Activated CD4-positive, alpha-beta memory T cell treated with anti-CD3 and anti-CD28 coated beads for 36 hours (primary cell): ENCODE results near the gene TNNC1. TPM values are rescaled to one million over a fixed set of nuclear protein-coding genes. Genes with fewer than 3 reads are reported as not detected.

Experiments used
- CTCF ChIA-PET: fragments of 350-600 bp; sonication (Branson Sonifier 250); formaldehyde crosslinking; loops from one replicate; lab custom pipeline; 2021; ENCODE audit warnings: antibody characterized with exemption, inconsistent platforms; lab: Charles Lee
- POLR2A ChIA-PET: fragments of 350-600 bp; sonication (Branson Sonifier 250); formaldehyde crosslinking; loops from one replicate; lab custom pipeline; 2021; ENCODE audit warnings: antibody characterized with exemption; lab: Charles Lee
- DNase-seq: peaks from one replicate; pipeline ENCODE4 v3.0.0-alpha.2; 2020
- H3K27ac Mint-ChIP-seq: one replicate; pipeline ENCODE4 v1.8.0; 2021; ENCODE audit warnings: mixed read lengths
- H3K27me3 Mint-ChIP-seq: one replicate; pipeline ENCODE4 v1.8.0; 2021; ENCODE audit warnings: mixed read lengths
- H3K36me3 Mint-ChIP-seq: one replicate; pipeline ENCODE4 v1.8.0; 2021; ENCODE audit warnings: mixed read lengths
- H3K4me1 Mint-ChIP-seq: one replicate; pipeline ENCODE4 v1.8.0; 2021; ENCODE audit warnings: low read depth, mixed read lengths
- H3K4me3 Mint-ChIP-seq: one replicate; pipeline ENCODE4 v1.8.0; 2021; ENCODE audit warnings: mild to moderate bottlenecking, mixed read lengths
- H3K9me3 Mint-ChIP-seq: one replicate; pipeline ENCODE4 v1.8.0; 2021; ENCODE audit warnings: mixed read lengths
- intact Hi-C: fragments of 100-400 bp; cut with micrococcal nuclease; formaldehyde crosslinking; loops from one replicate; pipeline ENCODE4 v1.15.1; 2023
- total RNA-seq, 2 experiments: library from RNA; stranded (reverse); gene quantifications; one replicate each; pipeline ENCODE4 v1.2.3, GENCODE V29; 2021

The TNNC1 gene
- 1 to 10 TPM; 3.0 to 4.7 TPM for total RNA-seq

- H3K4me3 Mint-ChIP-seq: peak within 1 kb of the TSS; percentile 89
- no peak for DNase-seq
- H3K27ac Mint-ChIP-seq: peak within 1 kb of the TSS; percentile 87
- peaks cover 12% of the 10 kb centered on the region for H3K36me3 Mint-ChIP-seq
- ChIA-PET CTCF (interaction anchor here (0.7 to 2.4 kb wide), 4 partner anchors 8 to 41 kb away, joined by 3 to 10 read pairs (median 6); partner anchors contain the start of gene SEMA3G), POLR2A (no interaction called here)
- peaks cover 35% of the 10 kb centered on the region for H3K4me1 Mint-ChIP-seq
- no peaks in the 10 kb centered on the region for H3K27me3 Mint-ChIP-seq
- intact Hi-C loops: no loop called here
- H3K9me3 Mint-ChIP-seq: no peaks in the 10 kb centered on the region
These were observed at the start of gene TNNC1 for GRCh38 chr3:52453496-52454249. Gene TNNC1, minus strand, starts transcription at chr3:52454041. Its CDS starts 26 bp downstream, at chr3:52454015.

DNA sequence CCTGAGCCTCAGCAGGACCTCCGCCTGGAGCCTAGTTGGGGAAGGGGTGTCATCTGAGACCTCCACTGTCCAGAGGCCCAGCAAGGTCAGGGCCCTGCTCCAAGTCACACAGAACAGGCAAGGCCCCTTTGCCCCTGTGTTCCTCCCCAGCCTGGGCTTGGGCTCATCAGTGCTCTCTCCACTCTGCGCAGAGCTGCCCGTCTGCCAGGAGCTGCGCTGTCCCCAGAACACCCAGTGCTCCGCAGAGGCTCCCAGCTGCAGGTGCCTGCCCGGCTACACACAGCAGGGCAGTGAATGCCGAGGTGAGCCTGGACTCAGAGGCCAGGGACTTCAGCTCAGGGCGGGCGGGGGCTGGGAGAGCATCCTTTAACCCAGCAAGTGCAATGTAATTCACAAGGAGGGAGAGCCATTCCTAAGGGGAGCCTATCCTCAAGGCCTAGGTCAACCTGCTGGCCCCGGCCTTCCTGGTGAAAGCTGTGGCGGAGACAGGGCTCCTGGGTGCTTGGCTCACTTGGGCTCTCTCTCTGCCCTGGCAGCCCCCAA, 49.0 kb upstream of the TNNC1 start:
- Mint-ChIP-seq H3K36me3 (no peaks in the 10 kb centered on the region), H3K9me3 (no peaks in the 10 kb centered on the region), H3K4me1 (no peaks in the 10 kb centered on the region), H3K27ac (no peak overlapping the region), H3K4me3 (no peak overlapping the region), H3K27me3 (no peaks in the 10 kb centered on the region)
- CTCF ChIA-PET: no interaction called here
- intact Hi-C loops: no loop called here
- DNase-seq: no peak
- POLR2A ChIA-PET: no interaction called here

DNA sequence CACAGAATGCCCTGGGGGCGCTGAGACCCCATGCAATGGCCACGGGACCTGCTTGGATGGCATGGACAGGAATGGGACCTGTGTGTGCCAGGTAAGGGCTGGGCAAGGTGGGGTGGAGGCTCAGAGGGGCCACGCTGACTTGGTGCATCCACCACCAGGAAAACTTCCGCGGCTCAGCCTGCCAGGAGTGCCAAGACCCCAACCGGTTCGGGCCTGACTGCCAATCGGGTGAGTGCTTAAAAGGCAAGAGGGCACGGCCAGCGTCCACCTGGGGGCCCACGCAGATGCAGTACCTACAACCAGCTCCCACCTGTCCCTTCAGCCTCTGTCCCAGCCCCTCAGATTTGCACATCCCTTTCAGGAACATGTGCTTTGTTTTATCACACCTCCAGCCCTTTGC, 48.2 kb upstream of the TNNC1 start:
- POLR2A ChIA-PET: no interaction called here
- no peaks in the 10 kb centered on the region for H3K36me3 Mint-ChIP-seq
- CTCF ChIA-PET: no interaction called here
- H3K9me3 Mint-ChIP-seq: no peaks in the 10 kb centered on the region
- H3K27ac Mint-ChIP-seq: no peak overlapping the region
- intact Hi-C loops: no loop called here
- no peaks in the 10 kb centered on the region for H3K27me3 Mint-ChIP-seq
- no peaks in the 10 kb centered on the region for H3K4me1 Mint-ChIP-seq
- H3K4me3 Mint-ChIP-seq: no peak overlapping the region
- no peak for DNase-seq

GRCh38 chr3:52501046-52501445, 47.2 kb upstream of the TNNC1 start:
- no peak overlapping the region for H3K27ac Mint-ChIP-seq

GRCh38 chr3:52498137-52499054, 44.6 kb upstream of the TNNC1 start:
- no peaks in the 10 kb centered on the region for H3K9me3 Mint-ChIP-seq
- no peak overlapping the region for H3K27ac Mint-ChIP-seq
- no peaks in the 10 kb centered on the region for H3K4me1 Mint-ChIP-seq
- H3K4me3 Mint-ChIP-seq: no peak overlapping the region
- no peaks in the 10 kb centered on the region for H3K36me3 Mint-ChIP-seq
- CTCF ChIA-PET: interaction anchor here (0.5 to 1.4 kb wide), 3 partner anchors 16 to 92 kb away, joined by 3 to 4 read pairs (median 3); no protein-coding TSS in a partner anchor
- H3K27me3 Mint-ChIP-seq: no peaks in the 10 kb centered on the region
- no peak for DNase-seq
- POLR2A ChIA-PET: no interaction called here
- intact Hi-C loops: no loop called here

More at GRCh38 chr3:52501046-52501445, 47.2 kb upstream of the TNNC1 start:
- POLR2A ChIA-PET: no interaction called here
- CTCF ChIA-PET: no interaction called here
- H3K36me3 Mint-ChIP-seq: no peaks in the 10 kb centered on the region
- no peaks in the 10 kb centered on the region for H3K27me3 Mint-ChIP-seq
- H3K9me3 Mint-ChIP-seq: no peaks in the 10 kb centered on the region
- DNase-seq: no peak
- intact Hi-C loops: no loop called here
- no peaks in the 10 kb centered on the region for H3K4me1 Mint-ChIP-seq
- H3K4me3 Mint-ChIP-seq: no peak overlapping the region

DNA sequence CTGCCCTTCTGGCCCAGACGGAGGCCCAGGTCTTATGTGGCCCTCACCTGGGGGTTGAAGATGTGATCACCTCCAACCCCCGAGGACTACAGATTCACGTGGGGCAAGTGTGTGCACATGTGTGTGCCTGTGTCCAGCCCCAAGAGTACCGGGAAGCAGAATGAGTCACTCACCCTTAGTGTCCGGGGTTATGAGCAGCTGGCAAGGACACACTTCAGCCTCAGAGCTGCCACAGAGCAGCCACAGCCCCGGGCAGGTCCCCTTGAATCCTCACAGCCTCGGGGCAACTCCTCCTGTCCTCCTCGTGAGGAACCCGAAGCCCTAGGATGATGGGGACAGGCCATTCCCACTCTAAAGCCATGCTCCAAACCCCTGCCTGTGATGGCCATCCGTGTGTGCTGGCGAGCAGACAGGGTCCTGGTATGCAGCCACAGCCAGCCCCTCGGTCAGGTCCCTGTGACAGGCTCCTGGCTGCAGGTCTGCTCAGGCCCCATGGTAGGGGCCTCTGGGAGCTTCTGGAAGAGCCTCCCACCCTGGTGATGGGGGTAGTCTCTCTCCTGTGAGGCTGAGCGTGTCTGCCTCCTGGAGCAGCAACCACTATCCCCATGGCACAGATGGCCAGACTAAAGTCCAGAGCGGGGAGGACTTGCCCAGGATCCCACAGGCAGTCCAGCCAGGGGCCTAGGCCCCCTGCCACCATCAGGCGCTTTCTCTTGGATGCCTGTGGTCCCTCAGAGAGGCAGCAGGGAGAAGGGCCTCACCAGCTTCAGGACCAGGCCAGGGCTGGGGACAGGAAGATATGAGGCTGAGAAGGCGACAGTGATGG, 42.1 kb upstream of the TNNC1 start:
- intact Hi-C loops: no loop called here
- H3K9me3 Mint-ChIP-seq: no peaks in the 10 kb centered on the region
- no peak for DNase-seq
- H3K27me3 Mint-ChIP-seq: no peaks in the 10 kb centered on the region
- POLR2A ChIA-PET: no interaction called here
- no peak overlapping the region for H3K27ac Mint-ChIP-seq
- H3K4me3 Mint-ChIP-seq: no peak overlapping the region
- H3K4me1 Mint-ChIP-seq: no peaks in the 10 kb centered on the region
- CTCF ChIA-PET: no interaction called here
- H3K36me3 Mint-ChIP-seq: peaks cover 14% of the 10 kb centered on the region

DNA sequence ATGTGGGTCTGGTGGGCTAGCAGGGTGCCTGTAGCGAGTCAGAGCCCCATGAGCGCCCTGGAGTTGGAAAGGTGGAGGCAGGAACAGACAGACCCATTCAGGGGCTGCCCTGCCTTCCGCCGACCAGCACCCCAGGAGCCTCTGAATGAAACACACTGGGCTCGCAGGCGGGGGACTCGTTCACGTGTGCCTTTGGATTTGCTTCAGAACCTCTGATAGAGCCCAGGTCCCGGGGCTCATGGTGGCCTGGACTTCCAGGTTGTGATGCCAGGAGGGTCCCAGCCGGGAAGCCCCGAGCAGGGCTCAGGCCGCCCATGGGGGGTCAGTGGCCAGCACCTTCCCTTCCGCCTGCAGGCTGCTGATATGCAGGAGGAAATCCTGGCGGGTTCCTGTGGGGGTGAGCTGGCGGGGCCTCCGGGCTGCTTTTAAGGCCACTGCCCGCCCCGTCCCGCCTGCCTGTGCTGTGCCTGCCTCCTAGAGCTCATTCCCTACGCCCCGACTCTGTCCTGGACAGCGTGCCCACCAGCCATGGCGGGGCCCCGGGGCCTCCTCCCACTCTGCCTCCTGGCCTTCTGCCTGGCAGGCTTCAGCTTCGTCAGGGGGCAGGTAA, 41.1 kb upstream of the TNNC1 start, which contains the start of gene STAB1:
STAB1 (plus strand) TSS at position 453 of the 610 bp plus-strand sequence; CDS start at position 529, 76 bp downstream.
- Mint-ChIP-seq H3K4me1 (no peaks in the 10 kb centered on the region), H3K27ac (no peak within 1 kb of the TSS), H3K27me3 (no peaks in the 10 kb centered on the region), H3K9me3 (no peaks in the 10 kb centered on the region), H3K4me3 (no peak within 1 kb of the TSS), H3K36me3 (peaks cover 18% of the 10 kb centered on the region)
- intact Hi-C loops: no loop called here
- CTCF ChIA-PET: no interaction called here
- POLR2A ChIA-PET: no interaction called here
- DNase-seq: no peak

DNA sequence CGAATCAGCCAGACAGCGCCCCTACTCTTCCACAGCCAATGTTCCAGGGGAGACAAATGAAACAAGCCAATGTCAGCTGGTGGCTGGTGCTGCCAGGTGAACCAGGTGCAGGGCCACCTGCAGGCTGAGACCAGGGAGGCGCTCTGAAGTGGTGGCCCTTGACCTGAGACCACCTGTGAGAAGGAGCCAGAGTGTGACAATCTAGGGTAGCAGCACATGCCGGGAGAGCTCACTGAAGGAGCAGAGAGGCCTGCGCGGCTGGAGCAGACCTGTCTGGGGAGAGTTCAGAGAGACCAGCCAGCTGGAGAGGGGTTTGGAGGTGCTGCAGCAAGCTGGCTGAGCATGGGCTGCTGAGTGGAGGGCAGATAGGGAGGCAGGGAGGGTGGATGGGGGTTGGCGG, 40.6 kb upstream of the TNNC1 start:
- Mint-ChIP-seq H3K4me3 (no peak overlapping the region), H3K36me3 (peaks cover 18% of the 10 kb centered on the region), H3K4me1 (no peaks in the 10 kb centered on the region), H3K27ac (no peak overlapping the region), H3K27me3 (no peaks in the 10 kb centered on the region), H3K9me3 (no peaks in the 10 kb centered on the region)
- intact Hi-C loops: no loop called here
- POLR2A ChIA-PET: no interaction called here
- CTCF ChIA-PET: no interaction called here
- DNase-seq: no peak

- Mint-ChIP-seq H3K27me3 (no peaks in the 10 kb centered on the region), H3K27ac (no peak overlapping the region), H3K4me3 (no peak overlapping the region), H3K4me1 (no peaks in the 10 kb centered on the region), H3K36me3 (peaks cover 22% of the 10 kb centered on the region), H3K9me3 (no peaks in the 10 kb centered on the region)
- no peak for DNase-seq
- intact Hi-C loops: no loop called here
- CTCF ChIA-PET: no interaction called here
- POLR2A ChIA-PET: no interaction called here
These were observed 39.6 kb upstream of the TNNC1 start for GRCh38 chr3:52493232-52494017.

GRCh38 chr3:52492059-52492458, 38.2 kb upstream of the TNNC1 start:
- CTCF ChIA-PET: no interaction called here
- POLR2A ChIA-PET: no interaction called here
- Mint-ChIP-seq H3K4me3 (no peak overlapping the region), H3K27ac (no peak overlapping the region), H3K4me1 (no peaks in the 10 kb centered on the region), H3K36me3 (peaks cover 28% of the 10 kb centered on the region), H3K9me3 (no peaks in the 10 kb centered on the region), H3K27me3 (no peaks in the 10 kb centered on the region)
- intact Hi-C loops: no loop called here
- no peak for DNase-seq
